ENCODE measurements around the gene COBL. TPM values are rescaled to one million over a fixed set of nuclear protein-coding genes. Genes with fewer than 3 reads are reported as not detected.

Gene COBL
- total and polyA plus RNA-seq, 8 donors, result 7.4 to 32.0 (median 16.8) TPM

DNA sequence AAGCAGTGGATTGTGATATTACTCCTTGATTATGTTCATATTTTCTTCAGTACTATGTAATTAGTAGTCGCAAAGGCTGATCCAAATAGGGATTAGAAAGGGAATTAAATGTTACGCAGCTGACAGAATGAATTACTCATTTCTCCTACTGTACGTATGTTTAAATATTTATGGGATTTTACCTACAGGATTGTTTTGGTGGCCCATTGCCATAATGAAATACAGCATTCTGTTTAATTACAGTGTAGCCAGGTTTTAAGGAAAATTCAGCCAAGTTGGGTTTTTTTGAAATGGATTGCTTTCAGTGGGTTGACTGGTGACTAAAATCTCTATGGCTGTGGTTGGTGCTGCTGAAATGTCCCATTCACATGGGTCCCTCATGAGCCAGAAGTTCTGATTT, 336.2 kb downstream of the COBL start:
- intact Hi-C loops (cut with DNase I), result no loop called here
- no peaks in the 10 kb centered on the region for H3K27me3 ChIP-seq
- TF ChIP-seq, protein P1, sequence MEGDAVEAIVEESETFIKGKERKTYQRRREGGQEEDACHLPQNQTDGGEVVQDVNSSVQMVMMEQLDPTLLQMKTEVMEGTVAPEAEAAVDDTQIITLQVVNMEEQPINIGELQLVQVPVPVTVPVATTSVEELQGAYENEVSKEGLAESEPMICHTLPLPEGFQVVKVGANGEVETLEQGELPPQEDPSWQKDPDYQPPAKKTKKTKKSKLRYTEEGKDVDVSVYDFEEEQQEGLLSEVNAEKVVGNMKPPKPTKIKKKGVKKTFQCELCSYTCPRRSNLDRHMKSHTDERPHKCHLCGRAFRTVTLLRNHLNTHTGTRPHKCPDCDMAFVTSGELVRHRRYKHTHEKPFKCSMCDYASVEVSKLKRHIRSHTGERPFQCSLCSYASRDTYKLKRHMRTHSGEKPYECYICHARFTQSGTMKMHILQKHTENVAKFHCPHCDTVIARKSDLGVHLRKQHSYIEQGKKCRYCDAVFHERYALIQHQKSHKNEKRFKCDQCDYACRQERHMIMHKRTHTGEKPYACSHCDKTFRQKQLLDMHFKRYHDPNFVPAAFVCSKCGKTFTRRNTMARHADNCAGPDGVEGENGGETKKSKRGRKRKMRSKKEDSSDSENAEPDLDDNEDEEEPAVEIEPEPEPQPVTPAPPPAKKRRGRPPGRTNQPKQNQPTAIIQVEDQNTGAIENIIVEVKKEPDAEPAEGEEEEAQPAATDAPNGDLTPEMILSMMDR (IDR thresholded peaks at IDR 0.05), result no peak
- H3K4me3 ChIP-seq, result no peak overlapping the region
- DNase-seq (no peak), ATAC-seq (no peak), FAIRE-seq (no peak)
- H3K4me1 ChIP-seq, result no peaks in the 10 kb centered on the region
- H3K9me3 ChIP-seq, result no peaks in the 10 kb centered on the region
- H3K36me3 ChIP-seq, result no peaks in the 10 kb centered on the region
- no peak overlapping the region for H3K27ac ChIP-seq
- WGBS, 2 donors, result 95% methylated on average over 3 of the region's 3 CpGs

DNA sequence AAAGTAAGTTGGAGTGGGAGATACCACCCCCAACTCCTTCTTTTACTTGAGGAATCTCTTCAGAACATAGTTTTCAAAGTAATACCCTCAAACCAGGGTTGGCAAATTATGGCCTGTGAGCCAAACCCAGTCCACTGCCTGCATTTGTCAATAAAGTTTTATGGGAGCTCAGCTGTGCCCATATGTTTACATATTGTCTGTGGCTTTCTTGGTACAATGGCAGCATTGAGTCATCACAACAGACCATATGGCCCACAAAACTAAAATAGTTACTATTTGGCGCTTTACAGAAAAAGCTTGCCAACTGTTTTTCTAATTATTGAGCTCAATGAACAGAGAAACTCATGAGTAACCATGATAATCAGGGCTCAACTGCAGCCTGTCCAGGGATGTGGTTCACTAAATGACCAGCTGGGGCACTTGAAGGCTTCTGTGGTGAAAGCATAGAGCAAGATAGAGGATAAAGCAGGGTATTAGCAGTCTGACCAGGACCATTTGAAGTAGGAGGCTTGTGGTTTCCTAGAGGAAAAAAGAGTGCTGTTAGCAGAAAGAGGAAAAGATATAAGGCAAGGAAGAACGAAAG, 337.9 kb downstream of the COBL start:
- no peak for FAIRE-seq

DNA sequence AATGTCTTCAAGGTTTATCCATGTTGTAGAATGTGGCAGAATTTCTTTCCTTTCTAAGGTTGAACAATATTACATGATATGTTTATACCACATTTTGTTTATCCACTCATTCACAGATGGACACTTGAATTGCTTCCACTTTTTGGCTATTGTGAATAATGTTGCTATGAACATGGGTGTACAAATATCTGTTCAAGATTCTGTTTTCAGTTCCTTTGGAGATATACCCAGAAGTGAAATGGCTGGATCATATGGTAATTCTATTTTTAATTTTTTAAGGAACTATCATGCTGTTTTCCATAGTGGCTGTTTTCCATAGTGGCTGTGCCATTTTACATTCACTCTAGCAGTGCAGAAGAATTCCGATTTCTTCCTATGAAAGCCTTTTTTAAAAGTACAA, 339.2 kb downstream of the COBL start:
- H3K27me3 ChIP-seq, result no peaks in the 10 kb centered on the region
- H3K27ac ChIP-seq, result no peak overlapping the region
- intact Hi-C loops (cut with DNase I), result no loop called here
- H3K9me3 ChIP-seq, result no peaks in the 10 kb centered on the region
- ATAC-seq (no peak), FAIRE-seq (no peak), DNase-seq (no peak)
- WGBS, 2 donors, result 90 to 93% methylated on average over 1 of the region's 1 CpG
- TF ChIP-seq, protein P1 (IDR thresholded peaks at IDR 0.05), result no peak
- H3K4me1 ChIP-seq, result no peaks in the 10 kb centered on the region
- no peak overlapping the region for H3K4me3 ChIP-seq
- H3K36me3 ChIP-seq, result no peaks in the 10 kb centered on the region

More for the DNA sequence above, 337.9 kb downstream of the COBL start:
- Histone ChIP-seq H3K27ac (no peak overlapping the region), H3K27me3 (no peaks in the 10 kb centered on the region), H3K4me1 (no peaks in the 10 kb centered on the region), H3K4me3 (no peak overlapping the region), H3K9me3 (no peaks in the 10 kb centered on the region), H3K36me3 (no peaks in the 10 kb centered on the region)
- TF ChIP-seq, protein P1 (IDR thresholded peaks at IDR 0.05), result no peak
- WGBS, 2 donors, result 93 to 96% methylated on average over 2 of the region's 2 CpGs
- ATAC-seq (no peak), DNase-seq (no peak)
- intact Hi-C loops (cut with DNase I), result no loop called here

DNA sequence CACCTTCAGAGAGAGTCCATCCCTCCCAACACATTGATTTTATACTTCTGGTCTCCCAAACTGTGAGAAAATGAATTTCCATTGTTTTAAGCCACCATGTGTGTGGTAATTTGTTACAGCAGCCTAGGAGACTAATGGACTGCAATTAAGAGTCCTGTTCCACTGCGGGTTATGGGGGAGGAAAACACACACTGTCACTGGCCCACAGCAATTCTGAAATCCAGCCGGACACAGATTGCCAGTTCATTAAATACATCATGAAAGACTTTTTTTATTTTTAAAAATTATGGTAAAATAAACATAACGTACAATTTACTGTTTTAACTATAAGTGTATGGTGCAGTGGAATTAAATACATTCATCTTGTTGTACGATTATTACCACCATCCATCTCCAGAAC, 340.5 kb downstream of the COBL start:
- Histone ChIP-seq H3K4me3 (no peak overlapping the region), H3K9me3 (no peaks in the 10 kb centered on the region), H3K4me1 (peaks cover 0 to under 1% (median 0%) of the 10 kb centered on the region in 3 donors), H3K27ac (no peak overlapping the region), H3K27me3 (no peaks in the 10 kb centered on the region), H3K36me3 (no peaks in the 10 kb centered on the region)
- 96 to 97% methylated on average over 4 of the region's 4 CpGs for WGBS, 2 donors
- intact Hi-C loops (cut with DNase I), result no loop called here
- FAIRE-seq, result no peak
- ATAC-seq, result no peak
- TF ChIP-seq, protein P1 (IDR thresholded peaks at IDR 0.05), result no peak
- DNase-seq, result no peak

DNA sequence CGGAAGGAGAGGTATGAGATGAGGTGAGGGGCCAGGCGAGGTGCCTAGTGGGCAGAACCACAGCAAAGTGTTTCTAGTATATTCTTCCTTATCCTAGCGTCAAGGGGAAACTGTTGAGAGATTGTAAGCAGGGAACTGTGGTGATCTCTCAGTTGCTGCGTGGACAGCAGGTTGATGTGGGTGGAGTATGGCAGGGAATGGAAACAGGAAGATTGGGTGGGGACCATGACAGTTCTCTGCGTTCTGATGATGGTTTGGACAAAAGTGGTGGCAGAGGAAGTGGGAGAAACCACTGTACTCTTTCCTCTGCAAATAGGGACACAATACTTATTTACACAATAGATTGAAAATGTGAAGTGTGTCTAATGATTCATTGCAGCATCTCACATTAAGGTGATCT, 342.4 kb downstream of the COBL start:
- Histone ChIP-seq H3K4me3 (no peak overlapping the region), H3K36me3 (no peaks in the 10 kb centered on the region), H3K27ac (no peak overlapping the region), H3K9me3 (no peaks in the 10 kb centered on the region), H3K4me1 (peaks cover 0 to 10% (median 0%) of the 10 kb centered on the region in 3 donors), H3K27me3 (no peaks in the 10 kb centered on the region)
- TF ChIP-seq, protein P1 (IDR thresholded peaks at IDR 0.05), result no peak
- DNase-seq, result no peak
- no peak for ATAC-seq
- FAIRE-seq, result no peak
- 87 to 88% methylated on average over 5 of the region's 5 CpGs for WGBS, 2 donors
- intact Hi-C loops (cut with DNase I), result no loop called here
